HEK293 (cell line): Measurements from ENCODE around the gene SCG3.

ENCODE experiments used
- CTCF ChIA-PET: fragments of 350-600 bp; formaldehyde crosslinking; extraction: SDS; loops from one replicate; lab custom pipeline; 2021; ENCODE audit warnings: antibody characterized with exemption; lab: Yijun Ruan, JAX
- POLR2A ChIA-PET: fragments of 300-600 bp; formaldehyde crosslinking; extraction: SDS; loops from one replicate; lab custom pipeline; 2020; ENCODE audit warnings: antibody characterized with exemption, inconsistent platforms; lab: Yijun Ruan, JAX
- H3K27ac ChIP-seq: fragments of 200-500 bp; sonication (Bioruptor generic); 2 replicates; pipeline ENCODE4 v1.5.1; 2014; ENCODE audit warnings: low read depth, low read length, control low read depth, inconsistent platforms; ENCODE audit errors: extremely low read depth
- H3K36me3 ChIP-seq, 2 experiments: fragments of 200-500 bp in 1 of 2; sonication (Bioruptor generic) in 1 of 2; 1 replicate in 1 of 2; 2 replicates in 1 of 2; pipeline ENCODE4 v1.5.1; 2014 to 2017; ENCODE audit warnings: inconsistent platforms in 2 of 2, low read length in 2 of 2; ENCODE audit not compliant: control insufficient read depth in 2 of 2, insufficient read depth in 1 of 2
- H3K4me1 ChIP-seq: fragments of 200-500 bp; sonication (Bioruptor generic); 2 replicates; pipeline ENCODE4 v1.5.1; 2014; ENCODE audit warnings: mild to moderate bottlenecking, low read length, inconsistent platforms; ENCODE audit not compliant: control insufficient read depth, insufficient read depth
- H3K4me3 ChIP-seq: 2 replicates; pipeline ENCODE4 v1.5.1; 2011; ENCODE audit warnings: low read depth, mild to moderate bottlenecking, control low read depth, low read length, moderate library complexity
- H3K9me3 ChIP-seq: fragments of 200-500 bp; sonication (Bioruptor generic); 2 replicates; pipeline ENCODE4 v1.5.1; 2014; ENCODE audit warnings: low read depth, low read length, inconsistent platforms; ENCODE audit not compliant: control insufficient read depth, insufficient read depth
- RBAK ChIP-seq: fragments of 450-650 bp; formaldehyde crosslinking; IDR thresholded peaks from 2 replicates; pipeline ENCODE4 v1.5.1; 2016; ENCODE audit warnings: missing biosample characterization, missing genetic modification characterization
- YY1 ChIP-seq: fragments of 450-650 bp; formaldehyde crosslinking; IDR thresholded peaks from 2 replicates; pipeline ENCODE4 v1.5.1; 2018; ENCODE audit warnings: missing biosample characterization, missing genetic modification characterization
- YY2 ChIP-seq: fragments of 450-650 bp; formaldehyde crosslinking; IDR thresholded peaks from 2 replicates; pipeline ENCODE4 v1.5.1; 2016; ENCODE audit warnings: missing biosample characterization, missing genetic modification characterization
- ZFHX2 ChIP-seq: fragments of 450-650 bp; formaldehyde crosslinking; conservative IDR thresholded peaks from 2 replicates; pipeline ENCODE4 v1.5.1; 2016; ENCODE audit warnings: missing biosample characterization, missing genetic modification characterization
- ZNF112 ChIP-seq: fragments of 450-650 bp; formaldehyde crosslinking; IDR thresholded peaks from 2 replicates; pipeline ENCODE4 v1.5.0; 2017; ENCODE audit warnings: missing biosample characterization, missing genetic modification characterization
- ZNF335 ChIP-seq: fragments of 450-650 bp; formaldehyde crosslinking; conservative IDR thresholded peaks from 2 replicates; pipeline ENCODE4 v1.5.1; 2016; ENCODE audit warnings: missing biosample characterization, missing genetic modification characterization
- ZNF501 ChIP-seq: fragments of 450-650 bp; formaldehyde crosslinking; IDR thresholded peaks from 2 replicates; pipeline ENCODE4 v1.5.1; 2016; ENCODE audit warnings: missing biosample characterization, missing genetic modification characterization
- ZNF521 ChIP-seq: fragments of 450-650 bp; formaldehyde crosslinking; IDR thresholded peaks from 2 replicates; pipeline ENCODE4 v1.5.1; 2017; ENCODE audit warnings: missing biosample characterization, mild to moderate bottlenecking, missing genetic modification characterization
- ZNF548 ChIP-seq: fragments of 450-650 bp; formaldehyde crosslinking; IDR thresholded peaks from 2 replicates; pipeline ENCODE4 v1.5.1; 2016; ENCODE audit warnings: missing biosample characterization, missing genetic modification characterization
- ZNF707 ChIP-seq: fragments of 450-650 bp; formaldehyde crosslinking; IDR thresholded peaks from 2 replicates; pipeline ENCODE4 v1.5.1; 2016; ENCODE audit warnings: missing biosample characterization, missing genetic modification characterization
- ZNF76 ChIP-seq: fragments of 450-650 bp; formaldehyde crosslinking; IDR thresholded peaks from 2 replicates; pipeline ENCODE4; 2016; ENCODE audit warnings: low read depth, missing biosample characterization, missing genetic modification characterization, borderline replicate concordance
- ZNF777 ChIP-seq: fragments of 450-650 bp; formaldehyde crosslinking; IDR thresholded peaks from 2 replicates; pipeline ENCODE4 v1.5.1; 2017; ENCODE audit warnings: missing biosample characterization, missing genetic modification characterization, borderline replicate concordance
- ZXDB ChIP-seq: fragments of 450-650 bp; formaldehyde crosslinking; IDR thresholded peaks from 2 replicates; pipeline ENCODE4 v1.5.1; 2016; ENCODE audit warnings: missing biosample characterization, missing genetic modification characterization
- TF ChIP-seq, protein P1 (sequence below): fragments of 450-650 bp; formaldehyde crosslinking; IDR thresholded peaks from 2 replicates; pipeline ENCODE4 v1.5.1; 2016; ENCODE audit warnings: missing biosample characterization, missing genetic modification characterization
- TF ChIP-seq, protein P2 (sequence below): fragments of 450-650 bp; formaldehyde crosslinking; IDR thresholded peaks from 2 replicates; pipeline ENCODE4 v1.5.1; 2017; ENCODE audit warnings: missing biosample characterization, missing genetic modification characterization
- TF ChIP-seq, protein P3 (sequence below): fragments of 450-650 bp; formaldehyde crosslinking; IDR thresholded peaks from 2 replicates; pipeline ENCODE4 v1.5.1; 2016; ENCODE audit warnings: missing biosample characterization, missing genetic modification characterization
- TF ChIP-seq, protein P4 (sequence below): fragments of 450-650 bp; formaldehyde crosslinking; IDR thresholded peaks from 2 replicates; pipeline ENCODE4 v1.5.1; 2016; ENCODE audit warnings: missing biosample characterization, missing genetic modification characterization
- TF ChIP-seq, protein P5 (sequence below): fragments of 450-650 bp; formaldehyde crosslinking; IDR thresholded peaks from 2 replicates; pipeline ENCODE4 v1.5.1; 2017; ENCODE audit warnings: missing biosample characterization, missing genetic modification characterization

Gene SCG3

DNA sequence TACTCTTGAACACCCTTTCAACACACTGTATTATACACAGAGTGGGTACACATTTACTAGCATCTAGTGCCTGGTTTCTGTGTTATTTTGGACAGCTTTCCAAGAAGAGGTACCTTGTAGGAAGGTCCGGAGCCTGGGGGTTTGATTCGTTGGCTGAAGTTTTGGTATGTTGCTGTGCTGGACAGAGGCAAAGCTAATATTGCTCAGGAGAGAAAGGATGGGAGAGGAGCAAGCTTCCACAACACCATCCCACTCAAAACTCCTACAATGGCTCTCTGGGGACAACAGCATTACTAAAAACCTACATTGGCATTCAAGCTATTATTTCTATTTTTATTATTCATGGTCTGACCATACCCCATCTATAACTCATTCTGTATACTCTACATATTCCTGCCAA lies 57.2 kb downstream of the SCG3 start:
- H3K36me3 ChIP-seq, result no peaks in the 10 kb centered on the region
- ChIA-PET POLR2A (interaction anchor here (0.7 kb wide), 1 partner anchor 13 kb away, joined by 3 read pairs; no protein-coding TSS in a partner anchor), CTCF (interaction anchor here (0.6 to 1.6 kb wide), 2 partner anchors 13 to 38 kb away, joined by 3 to 5 read pairs; partner anchors contain the start of gene TMOD2)
- no peak overlapping the region for H3K4me3 ChIP-seq
- H3K9me3 ChIP-seq, result no peaks in the 10 kb centered on the region
- H3K27ac ChIP-seq, result no peak overlapping the region
- TF ChIP-seq, protein P1, sequence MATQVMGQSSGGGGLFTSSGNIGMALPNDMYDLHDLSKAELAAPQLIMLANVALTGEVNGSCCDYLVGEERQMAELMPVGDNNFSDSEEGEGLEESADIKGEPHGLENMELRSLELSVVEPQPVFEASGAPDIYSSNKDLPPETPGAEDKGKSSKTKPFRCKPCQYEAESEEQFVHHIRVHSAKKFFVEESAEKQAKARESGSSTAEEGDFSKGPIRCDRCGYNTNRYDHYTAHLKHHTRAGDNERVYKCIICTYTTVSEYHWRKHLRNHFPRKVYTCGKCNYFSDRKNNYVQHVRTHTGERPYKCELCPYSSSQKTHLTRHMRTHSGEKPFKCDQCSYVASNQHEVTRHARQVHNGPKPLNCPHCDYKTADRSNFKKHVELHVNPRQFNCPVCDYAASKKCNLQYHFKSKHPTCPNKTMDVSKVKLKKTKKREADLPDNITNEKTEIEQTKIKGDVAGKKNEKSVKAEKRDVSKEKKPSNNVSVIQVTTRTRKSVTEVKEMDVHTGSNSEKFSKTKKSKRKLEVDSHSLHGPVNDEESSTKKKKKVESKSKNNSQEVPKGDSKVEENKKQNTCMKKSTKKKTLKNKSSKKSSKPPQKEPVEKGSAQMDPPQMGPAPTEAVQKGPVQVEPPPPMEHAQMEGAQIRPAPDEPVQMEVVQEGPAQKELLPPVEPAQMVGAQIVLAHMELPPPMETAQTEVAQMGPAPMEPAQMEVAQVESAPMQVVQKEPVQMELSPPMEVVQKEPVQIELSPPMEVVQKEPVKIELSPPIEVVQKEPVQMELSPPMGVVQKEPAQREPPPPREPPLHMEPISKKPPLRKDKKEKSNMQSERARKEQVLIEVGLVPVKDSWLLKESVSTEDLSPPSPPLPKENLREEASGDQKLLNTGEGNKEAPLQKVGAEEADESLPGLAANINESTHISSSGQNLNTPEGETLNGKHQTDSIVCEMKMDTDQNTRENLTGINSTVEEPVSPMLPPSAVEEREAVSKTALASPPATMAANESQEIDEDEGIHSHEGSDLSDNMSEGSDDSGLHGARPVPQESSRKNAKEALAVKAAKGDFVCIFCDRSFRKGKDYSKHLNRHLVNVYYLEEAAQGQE, result peak; percentile 82
- TF ChIP-seq ZNF707 (tag by site-specific recombination) (no peak), ZFHX2 (tag by site-specific recombination) (0 out of 2 replicates have a peak, but pooled peaks have one; percentile 11)
- no peaks in the 10 kb centered on the region for H3K4me1 ChIP-seq

DNA sequence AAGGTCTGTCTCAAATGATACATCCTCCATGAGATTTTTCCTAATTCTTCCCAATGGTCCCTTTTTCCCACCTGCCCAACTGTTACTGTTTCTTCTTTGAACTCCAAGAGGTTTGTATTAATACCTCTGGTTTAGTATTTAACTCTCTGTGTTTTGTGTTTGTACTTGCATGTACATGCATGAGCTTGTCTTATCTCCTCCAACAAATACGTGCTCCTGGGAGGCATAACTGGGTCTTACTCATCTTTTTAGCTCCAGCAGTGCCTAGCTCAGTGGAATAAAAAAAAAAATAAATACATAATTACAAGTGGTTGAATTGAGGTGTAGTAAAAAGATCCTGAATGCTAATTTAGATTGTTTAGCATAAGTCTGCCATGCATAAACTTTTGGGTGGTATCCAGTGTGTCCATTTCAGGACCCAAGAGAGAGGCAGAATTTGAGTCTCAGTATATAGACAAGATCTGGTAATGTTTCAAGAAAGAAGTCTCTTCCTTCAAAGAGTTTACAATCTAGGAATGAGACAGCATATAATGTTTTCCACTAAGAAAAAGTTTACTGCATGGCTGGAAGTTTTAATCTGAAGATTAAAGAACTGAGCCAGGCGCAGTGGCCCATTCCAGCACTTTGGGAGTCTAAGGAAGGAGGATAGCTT lies 57.9 kb downstream of the SCG3 start:
- Histone ChIP-seq H3K36me3 (no peaks in the 10 kb centered on the region), H3K4me1 (no peaks in the 10 kb centered on the region), H3K9me3 (no peaks in the 10 kb centered on the region), H3K27ac (no peak overlapping the region), H3K4me3 (no peak overlapping the region)
- TF ChIP-seq ZNF76 (tag by site-specific recombination) (no peak), ZNF335 (tag by site-specific recombination) (peak; percentile 30; the same call in 1 of the 2 replicates), YY2 (tag by site-specific recombination) (no peak)
- CTCF ChIA-PET, result interaction anchor here (0.6 to 1.6 kb wide), 2 partner anchors 12 to 38 kb away, joined by 3 to 5 read pairs; partner anchors contain the start of gene TMOD2
- POLR2A ChIA-PET, result interaction anchor here (0.7 kb wide), 1 partner anchor 13 kb away, joined by 3 read pairs; no protein-coding TSS in a partner anchor

DNA sequence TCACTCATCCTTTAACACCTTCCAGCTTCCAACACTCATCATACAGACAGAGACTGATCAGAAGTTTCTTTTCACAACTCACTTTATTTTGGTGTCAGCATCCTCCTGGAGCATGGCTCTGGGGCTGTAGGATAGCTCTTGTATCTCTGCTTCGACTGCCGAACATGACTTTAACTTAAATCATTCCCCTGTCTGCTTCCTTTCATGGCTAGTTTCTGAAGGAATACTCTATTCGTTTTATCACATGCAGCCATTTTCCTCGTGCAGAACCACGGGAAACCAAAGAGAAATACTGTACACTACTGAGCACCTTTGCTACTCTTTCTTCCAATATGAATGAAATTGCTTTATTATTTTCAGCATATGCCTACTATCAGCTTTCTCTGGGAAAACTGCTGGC lies 68.0 kb downstream of the SCG3 start:
- TF ChIP-seq, protein P2, sequence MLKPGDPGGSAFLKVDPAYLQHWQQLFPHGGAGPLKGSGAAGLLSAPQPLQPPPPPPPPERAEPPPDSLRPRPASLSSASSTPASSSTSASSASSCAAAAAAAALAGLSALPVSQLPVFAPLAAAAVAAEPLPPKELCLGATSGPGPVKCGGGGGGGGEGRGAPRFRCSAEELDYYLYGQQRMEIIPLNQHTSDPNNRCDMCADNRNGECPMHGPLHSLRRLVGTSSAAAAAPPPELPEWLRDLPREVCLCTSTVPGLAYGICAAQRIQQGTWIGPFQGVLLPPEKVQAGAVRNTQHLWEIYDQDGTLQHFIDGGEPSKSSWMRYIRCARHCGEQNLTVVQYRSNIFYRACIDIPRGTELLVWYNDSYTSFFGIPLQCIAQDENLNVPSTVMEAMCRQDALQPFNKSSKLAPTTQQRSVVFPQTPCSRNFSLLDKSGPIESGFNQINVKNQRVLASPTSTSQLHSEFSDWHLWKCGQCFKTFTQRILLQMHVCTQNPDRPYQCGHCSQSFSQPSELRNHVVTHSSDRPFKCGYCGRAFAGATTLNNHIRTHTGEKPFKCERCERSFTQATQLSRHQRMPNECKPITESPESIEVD (tag by site-specific recombination), result no peak
- TF ChIP-seq ZNF521 (tag by site-specific recombination) (no peak), ZNF501 (no peak), ZNF112 (tag by site-specific recombination) (no peak), ZXDB (tag by site-specific recombination) (no peak), RBAK (tag by site-specific recombination) (no peak), YY1 (no peak), ZNF548 (tag by site-specific recombination) (no peak), ZNF777 (tag by site-specific recombination) (no peak)
- TF ChIP-seq, protein P3, sequence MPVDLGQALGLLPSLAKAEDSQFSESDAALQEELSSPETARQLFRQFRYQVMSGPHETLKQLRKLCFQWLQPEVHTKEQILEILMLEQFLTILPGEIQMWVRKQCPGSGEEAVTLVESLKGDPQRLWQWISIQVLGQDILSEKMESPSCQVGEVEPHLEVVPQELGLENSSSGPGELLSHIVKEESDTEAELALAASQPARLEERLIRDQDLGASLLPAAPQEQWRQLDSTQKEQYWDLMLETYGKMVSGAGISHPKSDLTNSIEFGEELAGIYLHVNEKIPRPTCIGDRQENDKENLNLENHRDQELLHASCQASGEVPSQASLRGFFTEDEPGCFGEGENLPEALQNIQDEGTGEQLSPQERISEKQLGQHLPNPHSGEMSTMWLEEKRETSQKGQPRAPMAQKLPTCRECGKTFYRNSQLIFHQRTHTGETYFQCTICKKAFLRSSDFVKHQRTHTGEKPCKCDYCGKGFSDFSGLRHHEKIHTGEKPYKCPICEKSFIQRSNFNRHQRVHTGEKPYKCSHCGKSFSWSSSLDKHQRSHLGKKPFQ (tag by site-specific recombination), result no peak
- TF ChIP-seq, protein P4, sequence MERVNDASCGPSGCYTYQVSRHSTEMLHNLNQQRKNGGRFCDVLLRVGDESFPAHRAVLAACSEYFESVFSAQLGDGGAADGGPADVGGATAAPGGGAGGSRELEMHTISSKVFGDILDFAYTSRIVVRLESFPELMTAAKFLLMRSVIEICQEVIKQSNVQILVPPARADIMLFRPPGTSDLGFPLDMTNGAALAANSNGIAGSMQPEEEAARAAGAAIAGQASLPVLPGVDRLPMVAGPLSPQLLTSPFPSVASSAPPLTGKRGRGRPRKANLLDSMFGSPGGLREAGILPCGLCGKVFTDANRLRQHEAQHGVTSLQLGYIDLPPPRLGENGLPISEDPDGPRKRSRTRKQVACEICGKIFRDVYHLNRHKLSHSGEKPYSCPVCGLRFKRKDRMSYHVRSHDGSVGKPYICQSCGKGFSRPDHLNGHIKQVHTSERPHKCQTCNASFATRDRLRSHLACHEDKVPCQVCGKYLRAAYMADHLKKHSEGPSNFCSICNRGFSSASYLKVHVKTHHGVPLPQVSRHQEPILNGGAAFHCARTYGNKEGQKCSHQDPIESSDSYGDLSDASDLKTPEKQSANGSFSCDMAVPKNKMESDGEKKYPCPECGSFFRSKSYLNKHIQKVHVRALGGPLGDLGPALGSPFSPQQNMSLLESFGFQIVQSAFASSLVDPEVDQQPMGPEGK (tag by site-specific recombination), result no peak
- TF ChIP-seq, protein P5, sequence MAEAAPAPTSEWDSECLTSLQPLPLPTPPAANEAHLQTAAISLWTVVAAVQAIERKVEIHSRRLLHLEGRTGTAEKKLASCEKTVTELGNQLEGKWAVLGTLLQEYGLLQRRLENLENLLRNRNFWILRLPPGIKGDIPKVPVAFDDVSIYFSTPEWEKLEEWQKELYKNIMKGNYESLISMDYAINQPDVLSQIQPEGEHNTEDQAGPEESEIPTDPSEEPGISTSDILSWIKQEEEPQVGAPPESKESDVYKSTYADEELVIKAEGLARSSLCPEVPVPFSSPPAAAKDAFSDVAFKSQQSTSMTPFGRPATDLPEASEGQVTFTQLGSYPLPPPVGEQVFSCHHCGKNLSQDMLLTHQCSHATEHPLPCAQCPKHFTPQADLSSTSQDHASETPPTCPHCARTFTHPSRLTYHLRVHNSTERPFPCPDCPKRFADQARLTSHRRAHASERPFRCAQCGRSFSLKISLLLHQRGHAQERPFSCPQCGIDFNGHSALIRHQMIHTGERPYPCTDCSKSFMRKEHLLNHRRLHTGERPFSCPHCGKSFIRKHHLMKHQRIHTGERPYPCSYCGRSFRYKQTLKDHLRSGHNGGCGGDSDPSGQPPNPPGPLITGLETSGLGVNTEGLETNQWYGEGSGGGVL (tag by site-specific recombination), result no peak
- 0 out of 2 replicates have a peak, but pooled peaks cover 2% of the 10 kb centered on the region for H3K4me1 ChIP-seq
- no peak overlapping the region for H3K27ac ChIP-seq
- H3K4me3 ChIP-seq, result no peak overlapping the region
- H3K9me3 ChIP-seq, result no peaks in the 10 kb centered on the region
- CTCF ChIA-PET, result interaction anchor here (0.6 to 1.4 kb wide), 2 partner anchors 27 to 56 kb away, joined by 3 read pairs; no protein-coding TSS in a partner anchor
- no peaks in the 10 kb centered on the region for H3K36me3 ChIP-seq
- POLR2A ChIA-PET, result no interaction called here
